H9 (cell line): ENCODE results near the gene VIPR2. TPM values are rescaled to one million over a fixed set of nuclear protein-coding genes. Genes with fewer than 3 reads are reported as not detected.
"Not testable (repeated sequence)": the region's sequence is repeated elsewhere in the genome, so short reads cannot be mapped to it uniquely, and the experiment has no call there.

Source experiments
- DNase-seq: peaks from one replicate; pipeline ENCODE4 v3.0.0-alpha.2; 2017
- H2AFZ ChIP-seq: one replicate; pipeline ENCODE4 v1.6.1; 2013; ENCODE audit warnings: mild to moderate bottlenecking, low read length, control low read depth, moderate library complexity
- H2AK5ac ChIP-seq: 2 replicates; pipeline ENCODE4 v1.6.1; 2013; ENCODE audit warnings: low read length, control low read depth, mixed read lengths; ENCODE audit not compliant: insufficient read length
- H2BK120ac ChIP-seq: one replicate; pipeline ENCODE4 v1.6.1; 2013; ENCODE audit warnings: low read depth, mild to moderate bottlenecking, low read length, control low read depth, inconsistent platforms; ENCODE audit not compliant: poor library complexity, severe bottlenecking
- H2BK12ac ChIP-seq: 2 replicates; pipeline ENCODE4 v1.6.1; 2013; ENCODE audit warnings: low read length, control low read depth, mixed read lengths, low read depth; ENCODE audit not compliant: insufficient read length
- H2BK15ac ChIP-seq: 2 replicates; pipeline ENCODE4 v1.6.1; 2013; ENCODE audit warnings: low read depth, low read length, control low read depth
- H2BK20ac ChIP-seq: one replicate; pipeline ENCODE4 v1.6.1; 2013; ENCODE audit warnings: low read depth, mild to moderate bottlenecking, low read length, control low read depth, inconsistent platforms; ENCODE audit not compliant: poor library complexity, severe bottlenecking
- H2BK5ac ChIP-seq: 2 replicates; pipeline ENCODE4 v1.6.1; 2013; ENCODE audit warnings: low read length, control low read depth, mixed read lengths; ENCODE audit not compliant: insufficient read length
- H3K14ac ChIP-seq: 2 replicates; pipeline ENCODE4 v1.6.1; 2013; ENCODE audit warnings: low read length, control low read depth; ENCODE audit not compliant: insufficient read depth
- H3K18ac ChIP-seq: 2 replicates; pipeline ENCODE4 v1.6.1; 2013; ENCODE audit warnings: low read depth, mild to moderate bottlenecking, mixed read lengths, low read length, control low read depth; ENCODE audit not compliant: insufficient read length
- H3K23ac ChIP-seq: 2 replicates; pipeline ENCODE4 v1.6.1; 2013; ENCODE audit warnings: low read length, control low read depth, mixed read lengths, low read depth; ENCODE audit not compliant: insufficient read length
- H3K23me2 ChIP-seq: 2 replicates; pipeline ENCODE4 v1.6.1; 2013; ENCODE audit warnings: low read depth, mild to moderate bottlenecking, mixed read lengths, low read length, control low read depth; ENCODE audit not compliant: insufficient read length, poor library complexity, severe bottlenecking
- H3K27ac ChIP-seq: 2 replicates; pipeline ENCODE4 v1.5.1; 2013; ENCODE audit warnings: low read length, control low read depth, mixed read lengths, low read depth; ENCODE audit not compliant: insufficient read length
- H3K27me3 ChIP-seq: 2 replicates; pipeline ENCODE4 v1.6.1; 2013; ENCODE audit warnings: low read length, control low read depth, inconsistent platforms; ENCODE audit not compliant: insufficient read depth
- H3K4ac ChIP-seq: 2 replicates; pipeline ENCODE4 v1.6.1; 2013; ENCODE audit warnings: low read depth, mild to moderate bottlenecking, control low read depth, inconsistent platforms, low read length, moderate library complexity
- H3K4me1 ChIP-seq: 2 replicates; pipeline ENCODE4 v1.6.1; 2013; ENCODE audit warnings: low read length, control low read depth, inconsistent platforms; ENCODE audit not compliant: insufficient read depth
- H3K4me2 ChIP-seq: 2 replicates; pipeline ENCODE4 v1.6.1; 2013; ENCODE audit warnings: low read length, control low read depth, mixed read lengths; ENCODE audit not compliant: insufficient read length, insufficient read depth
- H3K56ac ChIP-seq: 2 replicates; pipeline ENCODE4 v1.6.1; 2013; ENCODE audit warnings: low read depth, mild to moderate bottlenecking, mixed read lengths, low read length, control low read depth; ENCODE audit not compliant: insufficient read length
- H3K79me1 ChIP-seq: 2 replicates; pipeline ENCODE4 v1.6.1; 2013; ENCODE audit warnings: low read depth, mild to moderate bottlenecking, moderate library complexity, low read length, control low read depth, inconsistent platforms; ENCODE audit not compliant: insufficient read depth, poor library complexity, severe bottlenecking
- H3K79me2 ChIP-seq: 2 replicates; pipeline ENCODE4 v1.6.1; 2013; ENCODE audit warnings: low read length, control low read depth, inconsistent platforms; ENCODE audit not compliant: insufficient read depth
- H3K9ac ChIP-seq: 2 replicates; pipeline ENCODE4 v1.6.1; 2013; ENCODE audit warnings: low read length, control low read depth, mixed read lengths; ENCODE audit not compliant: insufficient read length; ENCODE audit errors: extremely low read depth
- H3K9me3 ChIP-seq: one replicate; pipeline ENCODE4 v1.6.1; 2013; ENCODE audit warnings: low read depth, low read length, inconsistent platforms; ENCODE audit not compliant: control insufficient read depth
- H3T11ph ChIP-seq: one replicate; pipeline ENCODE4 v1.6.1; 2013; ENCODE audit warnings: mild to moderate bottlenecking, low read length, control low read depth, inconsistent platforms
- H4K20me1 ChIP-seq: one replicate; pipeline ENCODE4 v1.6.1; 2013; ENCODE audit not compliant: control insufficient read depth, insufficient read length, insufficient read depth
- H4K5ac ChIP-seq: 2 replicates; pipeline ENCODE4 v1.6.1; 2013; ENCODE audit warnings: low read depth, mild to moderate bottlenecking, mixed read lengths, low read length, control low read depth; ENCODE audit not compliant: insufficient read length
- H4K8ac ChIP-seq: replicated peaks from 2 replicates; pipeline ENCODE4 v1.6.1; 2013; ENCODE audit warnings: low read length, control low read depth, mixed read lengths, low read depth; ENCODE audit not compliant: insufficient read length
- H4K91ac ChIP-seq: 2 replicates; pipeline ENCODE4 v1.6.1; 2013; ENCODE audit warnings: low read depth, mild to moderate bottlenecking, moderate library complexity, mixed read lengths, low read length, control low read depth; ENCODE audit not compliant: insufficient read length
- H3K27ac Mint-ChIP-seq, 3 experiments: 2 replicates in 2 of 3; 3 replicates in 1 of 3; pipeline ENCODE4 v1.8.0; 2020 to 2021; ENCODE audit warnings: mixed read lengths in 3 of 3, mild to moderate bottlenecking in 1 of 3, moderate library complexity in 1 of 3
- H3K27me3 Mint-ChIP-seq: 2 replicates; pipeline ENCODE4 v1.8.0; 2021; ENCODE audit warnings: low read depth, mild to moderate bottlenecking, moderate library complexity, mixed read lengths
- H3K36me3 Mint-ChIP-seq, 3 experiments: 2 replicates in 2 of 3; 3 replicates in 1 of 3; pipeline ENCODE4 v1.8.0; 2020 to 2021; ENCODE audit warnings: low read depth in 3 of 3, mixed read lengths in 3 of 3; ENCODE audit not compliant: insufficient read depth in 1 of 3
- H3K4me1 Mint-ChIP-seq, 2 experiments: 2 replicates each; pipeline ENCODE4 v1.8.0; 2020; ENCODE audit warnings: mixed read lengths in 2 of 2
- H3K4me3 Mint-ChIP-seq, 2 experiments: 2 replicates in 1 of 2; 3 replicates in 1 of 2; pipeline ENCODE4 v1.8.0; 2020 to 2021; ENCODE audit warnings: mild to moderate bottlenecking in 2 of 2, mixed read lengths in 2 of 2, moderate library complexity in 1 of 2
- H3K9me3 Mint-ChIP-seq, 2 experiments: 2 replicates in 1 of 2; 3 replicates in 1 of 2; pipeline ENCODE4 v1.8.0; 2020; ENCODE audit warnings: mild to moderate bottlenecking in 2 of 2, mixed read lengths in 2 of 2, moderate library complexity in 1 of 2
- WGBS: extraction: QIAGEN DNeasy Blood & Tissue Kit; methylation state at CpG from one replicate; pipeline ENCODE4 v1.1.7; 2013; ENCODE audit warnings: missing lambda C conversion rate, low lambda C conversion rate, mixed read lengths; ENCODE audit not compliant: insufficient read length; ENCODE audit errors: extremely low coverage; 5-methylcytosine and 5-hydroxymethylcytosine counted together
- total RNA-seq: library from RNA; stranded (reverse); gene quantifications from 2 replicates; pipeline ENCODE4 v1.2.1, GENCODE V29; 2021

VIPR2 gene
- total RNA-seq, 1 experiment from 2014 or later, result 1.6 TPM

GRCh38 chr7:159101083-159101395 lies 43.6 kb downstream of the VIPR2 start:
- H3K18ac ChIP-seq, H2AK5ac ChIP-seq, H2BK120ac ChIP-seq, H3K23ac ChIP-seq, H2BK20ac ChIP-seq, H4K91ac ChIP-seq, H4K5ac ChIP-seq, H3T11ph ChIP-seq, H3K4me1 ChIP-seq, H4K8ac ChIP-seq, H3K23me2 ChIP-seq, H3K27me3 ChIP-seq, H4K20me1 ChIP-seq, H3K9me3 ChIP-seq, H2AFZ ChIP-seq, H3K56ac ChIP-seq, H3K9ac ChIP-seq, DNase-seq, H3K27me3 Mint-ChIP-seq, H2BK5ac ChIP-seq, H3K4me3 Mint-ChIP-seq, H2BK15ac ChIP-seq, H3K14ac ChIP-seq, H3K27ac ChIP-seq, H3K4me2 ChIP-seq, H3K79me2 ChIP-seq, H3K27ac Mint-ChIP-seq, H3K79me1 ChIP-seq, H2BK12ac ChIP-seq, H3K4ac ChIP-seq: not testable (repeated sequence)
- H3K9me3 Mint-ChIP-seq, result peaks cover 10 to 16% of the 10 kb centered on the region in 2 experiments; a peak in 4 of 5 replicates
- peaks cover 5 to 11% of the 10 kb centered on the region in 2 experiments for H3K4me1 Mint-ChIP-seq
- H3K36me3 Mint-ChIP-seq, result peaks cover 13 to 21% (median 19%) of the 10 kb centered on the region in 3 experiments
- WGBS, result no CpG with 5 or more reads among the region's 33 CpGs

GRCh38 chr7:159100281-159101082 lies 44.2 kb downstream of the VIPR2 start:
- not testable (repeated sequence) for H3K4me2 ChIP-seq

More at GRCh38 chr7:159100281-159101082, 44.2 kb downstream of the VIPR2 start:
- H4K8ac ChIP-seq, H2BK5ac ChIP-seq, H4K91ac ChIP-seq, H3K4me1 ChIP-seq, H2AK5ac ChIP-seq, H2BK120ac ChIP-seq, H3K27ac Mint-ChIP-seq, H3K4me1 Mint-ChIP-seq, H2BK15ac ChIP-seq, H4K5ac ChIP-seq, H3K27me3 Mint-ChIP-seq, H3K27ac ChIP-seq, H3K27me3 ChIP-seq, H3K56ac ChIP-seq, H3K79me2 ChIP-seq, H2BK12ac ChIP-seq, H3K23me2 ChIP-seq, H3K23ac ChIP-seq, H3K18ac ChIP-seq, H3K4ac ChIP-seq, H4K20me1 ChIP-seq, H3K9ac ChIP-seq, H2BK20ac ChIP-seq, H3K9me3 ChIP-seq, H3K4me3 Mint-ChIP-seq, H3K79me1 ChIP-seq, H3K14ac ChIP-seq, H3T11ph ChIP-seq, H2AFZ ChIP-seq: not testable (repeated sequence)
- DNase-seq, result peak; percentile 9
- Mint-ChIP-seq H3K36me3 (peaks cover 13 to 21% (median 19%) of the 10 kb centered on the region in 3 experiments), H3K9me3 (peaks cover 10 to 16% of the 10 kb centered on the region in 2 experiments; a peak in 4 of 5 replicates)
- no CpG with 5 or more reads among the region's 37 CpGs for WGBS
